DOHH2 (cell line): ENCODE data around the gene RPS6KA3.

Experiments
- H3F3A ChIP-seq: fragments of 200-600 bp; sonication (generic), shearing (Covaris generic); 2 replicates; pipeline ENCODE4 v1.6.0; 2016; ENCODE audit warnings: antibody characterized with exemption, mild to moderate bottlenecking; ENCODE audit not compliant: control insufficient read depth, insufficient read depth
- H3K27ac ChIP-seq: fragments of 200-600 bp; sonication (generic); 2 replicates; pipeline ENCODE4 v1.5.1; 2014; ENCODE audit warnings: low read depth, mild to moderate bottlenecking, low read length, moderate library complexity
- H3K27me3 ChIP-seq: fragments of 200-600 bp; sonication (generic); 2 replicates; pipeline ENCODE4 v1.6.1; 2014; ENCODE audit warnings: mild to moderate bottlenecking, low read length, mixed read lengths; ENCODE audit not compliant: control insufficient read depth
- H3K36me3 ChIP-seq: fragments of 200-600 bp; sonication (generic); 2 replicates; pipeline ENCODE4 v1.6.1; 2014; ENCODE audit warnings: mild to moderate bottlenecking, low read length, moderate library complexity, mixed read lengths; ENCODE audit not compliant: control insufficient read depth
- H3K4me1 ChIP-seq: fragments of 200-600 bp; sonication (generic); 2 replicates; pipeline ENCODE4 v1.6.1; 2014; ENCODE audit warnings: mild to moderate bottlenecking, low read length, mixed read lengths; ENCODE audit not compliant: control insufficient read depth
- H3K4me2 ChIP-seq: fragments of 200-600 bp; sonication (generic); 2 replicates; pipeline ENCODE4 v1.6.0; 2014; ENCODE audit warnings: mild to moderate bottlenecking, low read length, moderate library complexity
- H3K4me3 ChIP-seq: fragments of 200-600 bp; sonication (generic); 2 replicates; pipeline ENCODE4 v1.5.1; 2014; ENCODE audit warnings: mild to moderate bottlenecking, low read length, mixed read lengths
- H3K79me2 ChIP-seq: fragments of 200-600 bp; sonication (generic); 2 replicates; pipeline ENCODE4 v1.6.1; 2014; ENCODE audit warnings: mild to moderate bottlenecking, low read length, mixed read lengths; ENCODE audit not compliant: control insufficient read depth
- H3K9me2 ChIP-seq: fragments of 200-600 bp; sonication (generic); replicated peaks from 2 replicates; pipeline ENCODE4 v1.6.1; 2014; ENCODE audit warnings: mild to moderate bottlenecking, low read length, mixed read lengths; ENCODE audit not compliant: control insufficient read depth
- H3K9me3 ChIP-seq: fragments of 200-600 bp; sonication (generic); 2 replicates; pipeline ENCODE4 v1.6.1; 2014; ENCODE audit warnings: antibody characterized with exemption, low read length, mixed read lengths; ENCODE audit not compliant: control insufficient read depth, insufficient read depth
- H4K20me1 ChIP-seq: fragments of 200-600 bp; sonication (generic); 2 replicates; pipeline ENCODE4 v1.6.0; 2014; ENCODE audit warnings: low read depth, mild to moderate bottlenecking, antibody characterized with exemption, low read length, moderate library complexity; ENCODE audit not compliant: control insufficient read depth, insufficient read depth
- EZH2phosphoT487 ChIP-seq: fragments of 200-600 bp; sonication (generic); IDR thresholded peaks from 2 replicates; pipeline ENCODE4 v1.6.1; 2017; ENCODE audit warnings: borderline replicate concordance, mild to moderate bottlenecking, antibody characterized with exemption, low read length, moderate library complexity, mixed read lengths
- TF ChIP-seq, protein P1 (sequence below): fragments of 200-600 bp; sonication (generic); IDR thresholded peaks from one replicate; pipeline ENCODE4 v1.5.1; 2014; ENCODE audit warnings: antibody characterized with exemption, mild to moderate bottlenecking, low read depth, low read length; ENCODE audit not compliant: poor library complexity, severe bottlenecking

RPS6KA3 gene

DNA sequence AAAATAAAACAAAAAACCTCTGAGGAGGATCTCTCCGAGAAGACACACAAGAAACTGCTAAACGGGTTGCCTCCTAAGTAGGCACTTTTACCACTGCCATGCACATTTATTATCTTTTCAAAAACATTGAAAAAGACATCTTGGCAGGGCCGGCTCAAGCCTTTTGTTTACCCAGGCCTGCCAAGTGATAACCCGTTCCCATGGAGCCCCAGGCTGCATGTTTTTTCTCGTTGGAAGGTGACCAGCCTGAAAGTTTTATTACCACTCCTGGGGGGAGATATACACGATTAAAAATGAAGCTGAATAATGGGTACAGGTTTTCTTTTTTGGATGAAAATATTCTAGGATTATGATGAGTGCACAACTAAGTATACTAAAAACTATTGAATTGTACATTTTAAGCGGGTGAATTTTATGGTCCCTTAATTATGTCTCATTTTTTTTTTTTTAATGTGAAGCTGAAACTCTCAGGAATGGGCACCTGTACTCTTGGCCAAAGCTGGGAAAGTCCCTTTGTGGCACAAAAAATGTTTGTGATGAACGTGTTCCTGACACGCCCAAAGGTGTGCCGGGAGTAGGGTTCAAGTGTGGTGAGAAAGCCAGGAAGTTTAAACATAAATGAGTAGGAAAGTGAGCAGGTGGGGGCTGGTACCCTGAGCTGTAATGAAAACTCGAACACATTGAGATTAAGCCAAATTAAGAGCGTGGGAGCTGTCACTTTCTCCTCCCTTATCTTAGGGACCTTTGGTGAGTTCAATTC, 148.5 kb downstream of the RPS6KA3 start:
- H3F3A ChIP-seq: no peaks in the 10 kb centered on the region
- no peaks in the 10 kb centered on the region for H3K4me1 ChIP-seq
- no peaks in the 10 kb centered on the region for H3K9me3 ChIP-seq
- no peaks in the 10 kb centered on the region for H3K36me3 ChIP-seq
- H3K27ac ChIP-seq: no peak overlapping the region
- no peaks in the 10 kb centered on the region for H3K9me2 ChIP-seq
- no peak for TF ChIP-seq EZH2phosphoT487
- TF ChIP-seq, protein P1, sequence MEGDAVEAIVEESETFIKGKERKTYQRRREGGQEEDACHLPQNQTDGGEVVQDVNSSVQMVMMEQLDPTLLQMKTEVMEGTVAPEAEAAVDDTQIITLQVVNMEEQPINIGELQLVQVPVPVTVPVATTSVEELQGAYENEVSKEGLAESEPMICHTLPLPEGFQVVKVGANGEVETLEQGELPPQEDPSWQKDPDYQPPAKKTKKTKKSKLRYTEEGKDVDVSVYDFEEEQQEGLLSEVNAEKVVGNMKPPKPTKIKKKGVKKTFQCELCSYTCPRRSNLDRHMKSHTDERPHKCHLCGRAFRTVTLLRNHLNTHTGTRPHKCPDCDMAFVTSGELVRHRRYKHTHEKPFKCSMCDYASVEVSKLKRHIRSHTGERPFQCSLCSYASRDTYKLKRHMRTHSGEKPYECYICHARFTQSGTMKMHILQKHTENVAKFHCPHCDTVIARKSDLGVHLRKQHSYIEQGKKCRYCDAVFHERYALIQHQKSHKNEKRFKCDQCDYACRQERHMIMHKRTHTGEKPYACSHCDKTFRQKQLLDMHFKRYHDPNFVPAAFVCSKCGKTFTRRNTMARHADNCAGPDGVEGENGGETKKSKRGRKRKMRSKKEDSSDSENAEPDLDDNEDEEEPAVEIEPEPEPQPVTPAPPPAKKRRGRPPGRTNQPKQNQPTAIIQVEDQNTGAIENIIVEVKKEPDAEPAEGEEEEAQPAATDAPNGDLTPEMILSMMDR: no peak
- no peaks in the 10 kb centered on the region for H4K20me1 ChIP-seq
- H3K79me2 ChIP-seq: no peaks in the 10 kb centered on the region
- H3K4me2 ChIP-seq: no peak overlapping the region
- no peak overlapping the region for H3K4me3 ChIP-seq
- no peaks in the 10 kb centered on the region for H3K27me3 ChIP-seq

DNA sequence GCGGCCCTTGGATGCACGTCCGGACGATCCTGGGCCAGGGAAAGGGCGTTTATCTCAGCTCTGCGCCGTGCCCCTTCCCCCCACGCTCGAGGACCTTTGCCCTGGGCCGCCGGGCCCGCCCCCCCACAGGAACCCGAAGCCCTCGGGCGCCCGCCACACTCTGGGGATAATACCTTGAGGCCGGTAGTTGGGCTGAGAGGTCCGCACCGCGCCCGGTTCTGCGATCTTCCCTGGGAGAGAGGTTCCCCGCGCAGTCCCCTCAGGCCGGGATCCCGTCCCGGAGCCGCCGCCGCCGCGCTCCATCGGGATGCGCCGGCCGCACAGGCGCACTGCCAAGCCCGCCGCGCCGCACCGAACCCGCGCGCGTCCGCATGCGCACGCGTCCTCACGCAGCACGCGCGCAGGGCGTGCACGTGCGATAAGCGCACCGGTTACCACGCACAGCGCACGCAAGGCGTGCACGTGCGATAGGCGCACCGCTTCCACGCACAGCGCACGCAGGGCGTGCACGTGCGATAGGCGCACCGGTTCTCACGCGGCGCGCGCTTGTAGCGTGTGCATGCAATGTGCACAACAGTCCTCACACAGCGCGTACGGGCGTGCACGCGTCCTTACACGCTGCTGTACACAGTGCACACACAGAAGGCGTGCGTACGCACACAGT, 150.0 kb downstream of the RPS6KA3 start, which contains the start of gene MAP7D2:
TSS of gene MAP7D2 (minus strand) at position 331 of the 664 bp plus-strand sequence. CDS start at position 303, 28 bp downstream.
- Histone ChIP-seq H3K27me3 (no peaks in the 10 kb centered on the region), H4K20me1 (no peaks in the 10 kb centered on the region), H3K9me2 (no peaks in the 10 kb centered on the region), H3K4me2 (no peak within 1 kb of the TSS), H3K9me3 (no peaks in the 10 kb centered on the region), H3K4me3 (no peak within 1 kb of the TSS), H3K4me1 (no peaks in the 10 kb centered on the region), H3K79me2 (no peaks in the 10 kb centered on the region), H3F3A (no peaks in the 10 kb centered on the region), H3K36me3 (no peaks in the 10 kb centered on the region), H3K27ac (no peak within 1 kb of the TSS)
- TF ChIP-seq, protein P1: no peak
- TF ChIP-seq EZH2phosphoT487: no peak

DNA sequence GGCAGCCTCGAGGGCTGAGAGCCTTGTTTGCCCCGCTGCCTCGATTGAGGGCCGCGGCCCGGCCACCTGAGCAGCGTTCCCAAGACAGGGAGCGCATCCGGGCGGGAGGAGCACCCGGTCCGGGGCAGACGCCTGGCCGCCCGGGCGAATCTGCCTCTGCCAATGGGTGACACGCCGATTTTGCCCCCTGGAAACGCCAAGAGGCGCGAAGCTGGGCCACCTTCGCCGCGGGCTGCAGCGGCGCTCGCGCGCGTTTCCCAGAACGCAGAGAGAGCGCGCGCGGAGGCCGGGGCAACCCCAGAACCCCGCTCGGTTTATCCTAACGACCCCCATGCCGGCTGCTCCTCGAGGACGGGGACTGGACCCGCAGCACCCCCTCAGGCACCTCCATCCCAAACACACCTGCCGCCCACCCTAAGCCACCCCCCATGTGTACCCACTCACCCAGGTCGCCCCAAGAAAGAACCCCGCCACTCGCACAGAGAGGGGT, 150.6 kb downstream of the RPS6KA3 start:
- H3K4me2 ChIP-seq: no peak overlapping the region
- H3K27me3 ChIP-seq: no peaks in the 10 kb centered on the region
- H4K20me1 ChIP-seq: no peaks in the 10 kb centered on the region
- H3K27ac ChIP-seq: no peak overlapping the region
- no peak overlapping the region for H3K4me3 ChIP-seq
- TF ChIP-seq, protein P1: no peak
- no peak for TF ChIP-seq EZH2phosphoT487
- H3F3A ChIP-seq: no peaks in the 10 kb centered on the region
- no peaks in the 10 kb centered on the region for H3K79me2 ChIP-seq
- no peaks in the 10 kb centered on the region for H3K4me1 ChIP-seq
- no peaks in the 10 kb centered on the region for H3K9me3 ChIP-seq
- no peaks in the 10 kb centered on the region for H3K9me2 ChIP-seq
- H3K36me3 ChIP-seq: no peaks in the 10 kb centered on the region
